DND-41 (cell line): ENCODE data around the gene RNF31.

Experiments
- ATAC-seq: fragments of 200-7000 bp; cut with Tn5 transposase; 3 replicates; pipeline ENCODE4 v1.9.1; 2021; ENCODE audit warnings: low read depth; ENCODE audit not compliant: insufficient read depth
- DNase-seq: peaks from one replicate; pipeline ENCODE4 v3.0.0-alpha.2; 2020
- H2AFZ ChIP-seq: 2 replicates; pipeline ENCODE4 v1.6.0; 2012; ENCODE audit warnings: low read depth, low read length
- H3K27ac ChIP-seq: 2 replicates; pipeline ENCODE4 v1.5.1; 2012; ENCODE audit warnings: low read length, inconsistent platforms
- H3K27me3 ChIP-seq: fragments of 200-600 bp; sonication (generic); 2 replicates; pipeline ENCODE4 v1.6.0; 2012; ENCODE audit warnings: low read length, mild to moderate bottlenecking, inconsistent platforms; ENCODE audit not compliant: insufficient read depth, poor library complexity
- H3K36me3 ChIP-seq: 2 replicates; pipeline ENCODE4 v1.5.1; 2012; ENCODE audit warnings: low read length, inconsistent platforms; ENCODE audit not compliant: insufficient read depth
- H3K4me1 ChIP-seq: 2 replicates; pipeline ENCODE4 v1.5.1; 2012; ENCODE audit warnings: mild to moderate bottlenecking, low read length; ENCODE audit not compliant: insufficient read depth
- H3K4me2 ChIP-seq: 2 replicates; pipeline ENCODE4 v1.6.0; 2012; ENCODE audit warnings: mild to moderate bottlenecking, moderate library complexity, low read length, inconsistent platforms; ENCODE audit not compliant: insufficient read depth
- H3K4me3 ChIP-seq, 2 experiments: fragments of 200-600 bp in 1 of 2; shearing (Covaris generic) in 1 of 2; 2 replicates each; pipeline ENCODE4 v1.5.1; 2012 to 2016; ENCODE audit warnings: inconsistent platforms in 2 of 2, low read length in 2 of 2, mild to moderate bottlenecking in 2 of 2, low read depth in 1 of 2, moderate library complexity in 1 of 2
- H3K79me2 ChIP-seq: 2 replicates; pipeline ENCODE4 v1.6.0; 2012; ENCODE audit warnings: low read length, inconsistent platforms; ENCODE audit not compliant: insufficient read depth
- H3K9ac ChIP-seq: 2 replicates; pipeline ENCODE4 v1.6.0; 2012; ENCODE audit warnings: low read depth, mild to moderate bottlenecking, inconsistent platforms, low read length, moderate library complexity
- H3K9me3 ChIP-seq: 2 replicates; pipeline ENCODE4 v1.5.1; 2012; ENCODE audit warnings: low read length, moderate library complexity, mild to moderate bottlenecking, inconsistent platforms; ENCODE audit not compliant: insufficient read depth, severe bottlenecking
- H4K20me1 ChIP-seq: 2 replicates; pipeline ENCODE4 v1.6.0; 2012; ENCODE audit warnings: low read length; ENCODE audit not compliant: insufficient read depth
- EZH2 ChIP-seq: IDR thresholded peaks from 3 replicates; pipeline ENCODE4 v1.6.1; 2012; ENCODE audit warnings: borderline replicate concordance, low read depth, mild to moderate bottlenecking, moderate library complexity, low read length, inconsistent platforms; ENCODE audit not compliant: severe bottlenecking
- TF ChIP-seq, protein P1 (sequence below): IDR thresholded peaks from 2 replicates; pipeline ENCODE4 v1.5.1; 2012; ENCODE audit warnings: borderline replicate concordance, low read length, moderate library complexity, mild to moderate bottlenecking; ENCODE audit not compliant: poor library complexity, severe bottlenecking; ENCODE audit errors: extremely low read depth

Gene RNF31

DNA sequence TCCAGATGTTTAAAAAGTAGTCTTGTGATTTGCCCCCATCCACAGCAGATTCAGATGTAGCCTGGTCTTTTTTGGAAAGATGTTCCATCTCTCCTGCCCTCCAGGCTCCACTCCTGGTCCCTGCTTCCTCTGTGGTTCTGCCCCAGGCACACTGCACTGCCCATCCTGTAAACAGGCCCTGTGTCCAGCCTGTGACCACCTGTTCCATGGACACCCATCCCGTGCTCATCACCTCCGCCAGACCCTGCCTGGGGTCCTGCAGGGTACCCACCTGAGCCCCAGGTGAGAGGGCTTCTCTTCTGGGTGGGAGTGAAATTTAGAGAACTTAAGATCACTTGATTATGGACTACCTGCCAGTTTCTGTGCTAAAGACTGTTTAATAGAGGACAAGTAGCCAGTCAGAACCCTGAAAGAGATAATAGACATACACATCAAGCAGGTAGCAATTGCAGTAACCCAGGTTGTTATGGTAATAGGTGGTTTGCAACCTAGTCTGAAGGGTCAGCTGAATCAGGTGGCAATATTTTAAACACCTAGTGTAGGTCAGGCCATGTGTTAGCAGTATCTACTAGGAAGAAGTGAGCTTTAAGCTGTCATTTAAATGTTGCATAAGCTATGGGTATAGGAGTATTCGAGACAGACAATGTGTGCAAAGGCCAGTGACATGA, 2.1 kb downstream of the RNF31 start:
- H3K27me3 ChIP-seq: no peaks in the 10 kb centered on the region
- no peak for DNase-seq
- no peaks in the 10 kb centered on the region for H3K9me3 ChIP-seq
- no peak overlapping the region for H3K9ac ChIP-seq
- H2AFZ ChIP-seq: no peak overlapping the region
- no peak for ATAC-seq
- H3K4me3 ChIP-seq: no peak overlapping the region
- no peak overlapping the region for H3K27ac ChIP-seq
- H3K36me3 ChIP-seq: peaks cover 66% of the 10 kb centered on the region
- peaks cover 28% of the 10 kb centered on the region for H4K20me1 ChIP-seq
- H3K4me1 ChIP-seq: peaks cover 41% of the 10 kb centered on the region
- no peak for TF ChIP-seq EZH2
- TF ChIP-seq, protein P1, sequence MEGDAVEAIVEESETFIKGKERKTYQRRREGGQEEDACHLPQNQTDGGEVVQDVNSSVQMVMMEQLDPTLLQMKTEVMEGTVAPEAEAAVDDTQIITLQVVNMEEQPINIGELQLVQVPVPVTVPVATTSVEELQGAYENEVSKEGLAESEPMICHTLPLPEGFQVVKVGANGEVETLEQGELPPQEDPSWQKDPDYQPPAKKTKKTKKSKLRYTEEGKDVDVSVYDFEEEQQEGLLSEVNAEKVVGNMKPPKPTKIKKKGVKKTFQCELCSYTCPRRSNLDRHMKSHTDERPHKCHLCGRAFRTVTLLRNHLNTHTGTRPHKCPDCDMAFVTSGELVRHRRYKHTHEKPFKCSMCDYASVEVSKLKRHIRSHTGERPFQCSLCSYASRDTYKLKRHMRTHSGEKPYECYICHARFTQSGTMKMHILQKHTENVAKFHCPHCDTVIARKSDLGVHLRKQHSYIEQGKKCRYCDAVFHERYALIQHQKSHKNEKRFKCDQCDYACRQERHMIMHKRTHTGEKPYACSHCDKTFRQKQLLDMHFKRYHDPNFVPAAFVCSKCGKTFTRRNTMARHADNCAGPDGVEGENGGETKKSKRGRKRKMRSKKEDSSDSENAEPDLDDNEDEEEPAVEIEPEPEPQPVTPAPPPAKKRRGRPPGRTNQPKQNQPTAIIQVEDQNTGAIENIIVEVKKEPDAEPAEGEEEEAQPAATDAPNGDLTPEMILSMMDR: no peak
- H3K79me2 ChIP-seq: peaks cover 46% of the 10 kb centered on the region
- peak overlapping the region; percentile 28; the same call in 1 of the 2 replicates for H3K4me2 ChIP-seq

- Histone ChIP-seq H3K9me3 (no peaks in the 10 kb centered on the region), H4K20me1 (peaks cover 28% of the 10 kb centered on the region), H3K4me2 (no peak overlapping the region), H2AFZ (no peak overlapping the region), H3K79me2 (peaks cover 40% of the 10 kb centered on the region), H3K4me1 (peaks cover 35% of the 10 kb centered on the region), H3K27ac (no peak overlapping the region), H3K4me3 (no peak overlapping the region), H3K9ac (no peak overlapping the region), H3K27me3 (no peaks in the 10 kb centered on the region), H3K36me3 (peaks cover 66% of the 10 kb centered on the region)
- no peak for ATAC-seq
- TF ChIP-seq, protein P1: no peak
- TF ChIP-seq EZH2: no peak
- DNase-seq: no peak
These were observed 2.8 kb downstream of the RNF31 start for GRCh38 chr14:24150061-24150460.

DNA sequence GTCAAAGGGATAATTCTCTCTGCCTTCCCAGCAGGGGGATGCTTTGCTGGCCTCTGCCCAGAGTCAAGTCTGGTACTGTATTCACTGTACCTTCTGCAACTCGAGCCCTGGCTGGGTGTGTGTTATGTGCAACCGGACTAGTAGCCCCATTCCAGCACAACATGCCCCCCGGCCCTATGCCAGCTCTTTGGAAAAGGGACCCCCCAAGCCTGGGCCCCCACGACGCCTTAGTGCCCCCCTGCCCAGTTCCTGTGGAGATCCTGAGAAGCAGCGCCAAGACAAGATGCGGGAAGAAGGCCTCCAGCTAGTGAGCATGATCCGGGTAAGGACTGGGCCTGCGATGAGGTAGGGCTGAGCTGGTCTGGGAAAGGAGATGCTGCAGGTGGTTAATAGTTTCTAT, 3.3 kb downstream of the RNF31 start:
- Histone ChIP-seq H3K4me3 (no peak overlapping the region), H4K20me1 (peaks cover 24% of the 10 kb centered on the region), H3K27ac (no peak overlapping the region), H3K36me3 (peaks cover 67% of the 10 kb centered on the region), H3K9ac (no peak overlapping the region), H3K4me1 (peaks cover 30% of the 10 kb centered on the region), H3K4me2 (no peak overlapping the region), H2AFZ (no peak overlapping the region), H3K79me2 (peaks cover 35% of the 10 kb centered on the region), H3K27me3 (no peaks in the 10 kb centered on the region), H3K9me3 (no peaks in the 10 kb centered on the region)
- ATAC-seq (no peak), DNase-seq (no peak)
- no peak for TF ChIP-seq EZH2
- TF ChIP-seq, protein P1: no peak

DNA sequence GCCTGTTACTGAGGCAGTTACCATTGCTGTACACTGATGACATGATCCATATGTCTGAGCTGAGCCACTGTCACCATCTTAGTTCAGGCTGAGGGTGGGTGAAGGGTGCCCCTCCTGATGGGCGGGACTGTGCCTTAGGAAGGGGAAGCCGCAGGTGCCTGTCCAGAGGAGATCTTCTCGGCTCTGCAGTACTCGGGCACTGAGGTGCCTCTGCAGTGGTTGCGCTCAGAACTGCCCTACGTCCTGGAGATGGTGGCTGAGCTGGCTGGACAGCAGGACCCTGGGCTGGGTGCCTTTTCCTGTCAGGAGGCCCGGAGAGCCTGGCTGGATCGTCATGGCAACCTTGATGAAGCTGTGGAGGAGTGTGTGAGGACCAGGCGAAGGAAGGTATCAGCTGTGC, 3.7 kb downstream of the RNF31 start:
- Histone ChIP-seq H2AFZ (no peak overlapping the region), H3K79me2 (peaks cover 30% of the 10 kb centered on the region), H3K9ac (no peak overlapping the region), H3K27me3 (no peaks in the 10 kb centered on the region), H3K4me3 (no peak overlapping the region), H3K9me3 (no peaks in the 10 kb centered on the region), H4K20me1 (peaks cover 23% of the 10 kb centered on the region), H3K36me3 (peaks cover 71% of the 10 kb centered on the region), H3K4me2 (no peak overlapping the region), H3K27ac (no peak overlapping the region), H3K4me1 (peaks cover 26% of the 10 kb centered on the region)
- TF ChIP-seq EZH2: no peak
- TF ChIP-seq, protein P1: no peak
- DNase-seq (no peak), ATAC-seq (no peak)
